Upper lobe of left lung (tissue), 4 donors: ENCODE measurements around the gene VAV3.

Source experiments
- EP300 ChIP-seq, 4 donors: sonication (generic); formaldehyde crosslinking; IDR thresholded peaks; one replicate each; pipeline ENCODE4 v1.5.1; 2017; ENCODE audit warnings: antibody characterized with exemption in 4 of 4, control low read depth in 2 of 4
- POLR2A ChIP-seq, 4 donors: fragments of 450-650 bp; IDR thresholded peaks; one replicate each; pipeline ENCODE4 v1.5.1; 2016 to 2017; ENCODE audit warnings: antibody characterized with exemption in 4 of 4, mild to moderate bottlenecking in 2 of 4
- POLR2AphosphoS5 ChIP-seq, 2 donors: sonication (generic); formaldehyde crosslinking; IDR thresholded peaks; one replicate each; pipeline ENCODE4 v1.5.1; 2017; ENCODE audit warnings: antibody characterized with exemption in 2 of 2
- TF ChIP-seq, protein P1 (sequence below), 6 experiments: fragments of 450-650 bp in 4 of 6; fragments of 200-600 bp in 2 of 6; sonication (generic) in 2 of 6; IDR thresholded peaks; one replicate each; pipeline ENCODE4 v1.5.1; 2016 to 2019; ENCODE audit warnings: antibody characterized with exemption in 6 of 6

DNA sequence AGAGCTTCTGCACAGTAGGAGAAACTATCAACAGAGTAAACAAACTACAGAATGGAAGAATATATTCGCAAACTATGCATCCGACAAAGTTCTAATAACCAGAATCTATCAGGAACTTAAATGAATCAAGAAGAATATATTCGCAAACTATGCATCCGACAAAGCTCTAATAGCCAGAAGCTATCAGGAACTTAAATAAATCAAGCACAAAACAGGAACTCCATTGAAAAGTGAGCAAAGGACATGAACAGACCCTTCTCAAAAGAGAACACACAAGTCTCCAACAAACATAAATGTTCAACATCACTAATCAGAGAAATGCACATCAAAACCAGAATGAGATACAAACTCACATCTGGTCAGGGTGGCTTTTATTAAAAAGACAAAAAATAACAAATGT, 126.9 kb downstream of the VAV3 start:
- TF ChIP-seq, protein P1, sequence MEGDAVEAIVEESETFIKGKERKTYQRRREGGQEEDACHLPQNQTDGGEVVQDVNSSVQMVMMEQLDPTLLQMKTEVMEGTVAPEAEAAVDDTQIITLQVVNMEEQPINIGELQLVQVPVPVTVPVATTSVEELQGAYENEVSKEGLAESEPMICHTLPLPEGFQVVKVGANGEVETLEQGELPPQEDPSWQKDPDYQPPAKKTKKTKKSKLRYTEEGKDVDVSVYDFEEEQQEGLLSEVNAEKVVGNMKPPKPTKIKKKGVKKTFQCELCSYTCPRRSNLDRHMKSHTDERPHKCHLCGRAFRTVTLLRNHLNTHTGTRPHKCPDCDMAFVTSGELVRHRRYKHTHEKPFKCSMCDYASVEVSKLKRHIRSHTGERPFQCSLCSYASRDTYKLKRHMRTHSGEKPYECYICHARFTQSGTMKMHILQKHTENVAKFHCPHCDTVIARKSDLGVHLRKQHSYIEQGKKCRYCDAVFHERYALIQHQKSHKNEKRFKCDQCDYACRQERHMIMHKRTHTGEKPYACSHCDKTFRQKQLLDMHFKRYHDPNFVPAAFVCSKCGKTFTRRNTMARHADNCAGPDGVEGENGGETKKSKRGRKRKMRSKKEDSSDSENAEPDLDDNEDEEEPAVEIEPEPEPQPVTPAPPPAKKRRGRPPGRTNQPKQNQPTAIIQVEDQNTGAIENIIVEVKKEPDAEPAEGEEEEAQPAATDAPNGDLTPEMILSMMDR (IDR thresholded peaks at IDR 0.05), result no peak
- TF ChIP-seq EP300 (IDR thresholded peaks at IDR 0.05) (no peak), POLR2A (IDR thresholded peaks at IDR 0.05) (no peak), POLR2AphosphoS5 (IDR thresholded peaks at IDR 0.05) (no peak)
